Duodenal mucosa (tissue), 2 donors: ENCODE results near the gene DOCK3.
"Not testable (repeated sequence)": the region's sequence is repeated elsewhere in the genome, so short reads cannot be mapped to it uniquely, and the experiment has no call there.

Experiments
- H3K27ac ChIP-seq: one replicate; pipeline ENCODE4 v1.7.0; 2013; ENCODE audit warnings: low read depth, low read length
- H3K27me3 ChIP-seq, 2 donors: one replicate each; pipeline ENCODE4 v1.7.0; 2013; ENCODE audit warnings: low read length in 2 of 2, control low read depth in 1 of 2; ENCODE audit not compliant: insufficient read depth in 2 of 2, control insufficient read depth in 1 of 2
- H3K36me3 ChIP-seq, 2 donors: one replicate each; pipeline ENCODE4 v1.7.0; 2013; ENCODE audit warnings: low read length in 2 of 2, control low read depth in 1 of 2; ENCODE audit not compliant: insufficient read depth in 2 of 2, control insufficient read depth in 1 of 2
- H3K4me1 ChIP-seq, 2 donors: one replicate each; pipeline ENCODE4 v1.7.0; 2013; ENCODE audit warnings: low read length in 2 of 2, control low read depth in 1 of 2; ENCODE audit not compliant: insufficient read depth in 2 of 2, control insufficient read depth in 1 of 2
- H3K4me3 ChIP-seq, 2 donors: one replicate each; pipeline ENCODE4 v1.7.0; 2013; ENCODE audit warnings: low read length in 2 of 2, low read depth in 1 of 2
- H3K9ac ChIP-seq, 2 donors: one replicate each; pipeline ENCODE4 v1.7.0; 2013; ENCODE audit warnings: low read length in 2 of 2, low read depth in 1 of 2
- H3K9me3 ChIP-seq, 2 donors: one replicate each; pipeline ENCODE4 v1.7.0; 2013; ENCODE audit warnings: low read length in 2 of 2, control low read depth in 1 of 2; ENCODE audit not compliant: control insufficient read depth in 1 of 2

The DOCK3 gene

GRCh38 chr3:50777680-50778079 lies 103.0 kb downstream of the DOCK3 start:
- H3K4me1 ChIP-seq = no peaks in the 10 kb centered on the region
- H3K36me3 ChIP-seq = no peaks in the 10 kb centered on the region
- no peak overlapping the region for H3K27ac ChIP-seq
- no peak overlapping the region for H3K4me3 ChIP-seq
- no peak overlapping the region for H3K9ac ChIP-seq
- H3K9me3 ChIP-seq = peaks cover 0 to 3% of the 10 kb centered on the region in 2 donors
- H3K27me3 ChIP-seq = no peaks in the 10 kb centered on the region

- not testable (repeated sequence) for H3K27me3 ChIP-seq, H3K9me3 ChIP-seq, H3K9ac ChIP-seq, H3K27ac ChIP-seq, H3K36me3 ChIP-seq, H3K4me3 ChIP-seq, H3K4me1 ChIP-seq
These were observed 107.0 kb downstream of the DOCK3 start for GRCh38 chr3:50781766-50782165.

GRCh38 chr3:50786631-50787030 lies 111.9 kb downstream of the DOCK3 start:
- no peaks in the 10 kb centered on the region for H3K36me3 ChIP-seq
- H3K9ac ChIP-seq = no peak overlapping the region
- no peaks in the 10 kb centered on the region for H3K27me3 ChIP-seq
- H3K9me3 ChIP-seq = peaks cover 0 to 2% of the 10 kb centered on the region in 2 donors
- no peaks in the 10 kb centered on the region for H3K4me1 ChIP-seq
- no peak overlapping the region for H3K4me3 ChIP-seq
- H3K27ac ChIP-seq = no peak overlapping the region

GRCh38 chr3:50790894-50791293 lies 116.2 kb downstream of the DOCK3 start:
- not testable (repeated sequence) for H3K27ac ChIP-seq, H3K4me1 ChIP-seq, H3K36me3 ChIP-seq, H3K9me3 ChIP-seq, H3K27me3 ChIP-seq, H3K9ac ChIP-seq, H3K4me3 ChIP-seq

GRCh38 chr3:50792568-50792967 lies 117.8 kb downstream of the DOCK3 start:
- no peaks in the 10 kb centered on the region for H3K27me3 ChIP-seq

GRCh38 chr3:50803805-50804204 lies 129.1 kb downstream of the DOCK3 start:
- H3K27ac ChIP-seq, H3K9ac ChIP-seq, H3K36me3 ChIP-seq, H3K27me3 ChIP-seq, H3K4me1 ChIP-seq, H3K4me3 ChIP-seq: not testable (repeated sequence)
- H3K9me3 ChIP-seq = peaks cover 7 to 21% of the 10 kb centered on the region in 2 donors

More at GRCh38 chr3:50792568-50792967, 117.8 kb downstream of the DOCK3 start:
- Histone ChIP-seq H3K9ac (no peak overlapping the region), H3K27ac (no peak overlapping the region), H3K36me3 (no peaks in the 10 kb centered on the region), H3K4me3 (no peak overlapping the region), H3K4me1 (no peaks in the 10 kb centered on the region), H3K9me3 (no peaks in the 10 kb centered on the region)

- H3K9ac ChIP-seq, H3K27ac ChIP-seq, H3K27me3 ChIP-seq: not testable (repeated sequence)
These were observed 129.6 kb downstream of the DOCK3 start for GRCh38 chr3:50804376-50804775.

GRCh38 chr3:50805321-50805720 lies 130.6 kb downstream of the DOCK3 start:
- Histone ChIP-seq H3K4me1 (no peaks in the 10 kb centered on the region), H3K4me3 (no peak overlapping the region), H3K9me3 (peaks cover 5 to 8% of the 10 kb centered on the region in 2 donors), H3K9ac (no peak overlapping the region), H3K27ac (no peak overlapping the region), H3K27me3 (no peaks in the 10 kb centered on the region), H3K36me3 (no peaks in the 10 kb centered on the region)

More at GRCh38 chr3:50804376-50804775, 129.6 kb downstream of the DOCK3 start:
- not testable (repeated sequence) for H3K36me3 ChIP-seq, H3K4me3 ChIP-seq, H3K4me1 ChIP-seq
- peaks cover 5 to 17% of the 10 kb centered on the region in 2 donors for H3K9me3 ChIP-seq

- no peaks in the 10 kb centered on the region for H3K36me3 ChIP-seq
- no peak overlapping the region for H3K4me3 ChIP-seq
These were observed 131.3 kb downstream of the DOCK3 start for GRCh38 chr3:50806031-50806430.

GRCh38 chr3:50806806-50807205 lies 132.1 kb downstream of the DOCK3 start:
- no peak overlapping the region for H3K27ac ChIP-seq
- no peaks in the 10 kb centered on the region for H3K36me3 ChIP-seq
- no peaks in the 10 kb centered on the region for H3K4me1 ChIP-seq
- no peak overlapping the region for H3K4me3 ChIP-seq
- no peaks in the 10 kb centered on the region for H3K9me3 ChIP-seq
- no peaks in the 10 kb centered on the region for H3K27me3 ChIP-seq
- H3K9ac ChIP-seq = no peak overlapping the region

More at GRCh38 chr3:50806031-50806430, 131.3 kb downstream of the DOCK3 start:
- Histone ChIP-seq H3K27ac (no peak overlapping the region), H3K4me1 (no peaks in the 10 kb centered on the region), H3K9ac (no peak overlapping the region), H3K9me3 (peaks cover under 1 to 2% of the 10 kb centered on the region in 2 donors), H3K27me3 (no peaks in the 10 kb centered on the region)

- H3K9ac ChIP-seq = no peak overlapping the region
- no peak overlapping the region for H3K27ac ChIP-seq
- H3K4me1 ChIP-seq = no peaks in the 10 kb centered on the region
- H3K27me3 ChIP-seq = no peaks in the 10 kb centered on the region
- no peaks in the 10 kb centered on the region for H3K9me3 ChIP-seq
- no peaks in the 10 kb centered on the region for H3K36me3 ChIP-seq
- no peak overlapping the region for H3K4me3 ChIP-seq
These were observed 132.5 kb downstream of the DOCK3 start for GRCh38 chr3:50807266-50807665.
